Erythroblast (primary cell): Measurements from ENCODE around the gene GPBAR1.

Experiments
- GATA1 ChIP-seq: IDR thresholded peaks from 2 replicates; pipeline ENCODE4 v1.6.1; 2011; ENCODE audit warnings: low read depth, mild to moderate bottlenecking, control low read depth, low read length, moderate library complexity
- POLR2A ChIP-seq: IDR thresholded peaks from 2 replicates; pipeline ENCODE4 v1.6.1; 2011; ENCODE audit warnings: mild to moderate bottlenecking, low read length

DNA sequence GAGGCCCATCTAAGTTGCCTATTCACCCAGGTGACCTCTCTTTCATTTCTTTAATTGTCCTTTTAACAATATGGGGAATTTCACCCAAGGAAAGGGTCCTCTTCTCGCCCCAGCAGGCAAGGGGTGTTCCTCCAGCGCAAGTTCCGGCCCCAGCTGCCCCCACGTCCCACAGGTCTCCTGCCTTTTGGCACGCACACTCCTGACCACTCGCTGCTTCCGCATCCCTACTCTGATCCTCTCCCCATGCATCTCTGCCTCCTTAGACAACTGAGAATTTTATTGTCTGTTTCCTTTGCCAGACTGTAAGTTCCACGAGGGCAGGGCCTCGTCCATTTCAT lies 44.5 kb upstream of the GPBAR1 start:
- TF ChIP-seq POLR2A (no peak), GATA1 (no peak)
